ENCODE results near the gene VWA5B1.
"Not testable (repeated sequence)": the region's sequence is repeated elsewhere in the genome, so short reads cannot be mapped to it uniquely, and the experiment has no call there.

VWA5B1 gene

GRCh38 chr1:20290624-20291597 lies at the start of gene VWA5B1:
TSS of gene VWA5B1 (plus strand) at chr1:20290875. CDS start at chr1:20310602, 19,727 bp downstream.
- no peak for DNase-seq (ENCODE audit: low spot score)

GRCh38 chr1:20242890-20243479 lies 47.7 kb upstream of the VWA5B1 start:
- DNase-seq (ENCODE audit: low spot score): no peak

- DNase-seq (ENCODE audit: low spot score): no peak
These were observed 41.6 kb upstream of the VWA5B1 start for GRCh38 chr1:20248971-20249612.

GRCh38 chr1:20250340-20250989 lies 40.2 kb upstream of the VWA5B1 start:
- DNase-seq (ENCODE audit: low spot score): no peak

GRCh38 chr1:20252587-20252986 lies 38.1 kb upstream of the VWA5B1 start:
- DNase-seq (ENCODE audit: low spot score): no peak

- no peak for DNase-seq (ENCODE audit: low spot score)
These were observed 35.0 kb upstream of the VWA5B1 start for GRCh38 chr1:20255666-20256065.

- no peak for DNase-seq (ENCODE audit: low spot score)
These were observed 31.0 kb upstream of the VWA5B1 start for GRCh38 chr1:20259646-20260045.

GRCh38 chr1:20261095-20261494 lies 29.6 kb upstream of the VWA5B1 start:
- DNase-seq (ENCODE audit: low spot score): no peak

- DNase-seq (ENCODE audit: low spot score): no peak
These were observed 27.7 kb upstream of the VWA5B1 start for GRCh38 chr1:20262810-20263534.

- DNase-seq (ENCODE audit: low spot score): no peak
These were observed 25.4 kb upstream of the VWA5B1 start for GRCh38 chr1:20265250-20265649.

- no peak for DNase-seq (ENCODE audit: low spot score)
These were observed 24.5 kb upstream of the VWA5B1 start for GRCh38 chr1:20266141-20266540.

GRCh38 chr1:20266642-20267041 lies 24.0 kb upstream of the VWA5B1 start:
- no peak for DNase-seq (ENCODE audit: low spot score)

GRCh38 chr1:20271498-20272400 lies 18.9 kb upstream of the VWA5B1 start:
- DNase-seq (ENCODE audit: low spot score): peak; percentile 9

GRCh38 chr1:20273716-20274115 lies 17.0 kb upstream of the VWA5B1 start:
- DNase-seq (ENCODE audit: low spot score): not testable (repeated sequence)

GRCh38 chr1:20275319-20275925 lies 15.3 kb upstream of the VWA5B1 start:
- DNase-seq (ENCODE audit: low spot score): no peak

- DNase-seq (ENCODE audit: low spot score): no peak
These were observed 14.1 kb upstream of the VWA5B1 start for GRCh38 chr1:20276485-20277159.

GRCh38 chr1:20278692-20279130 lies 12.0 kb upstream of the VWA5B1 start:
- DNase-seq (ENCODE audit: low spot score): peak; percentile 13

GRCh38 chr1:20279509-20279908 lies 11.2 kb upstream of the VWA5B1 start:
- DNase-seq (ENCODE audit: low spot score): no peak

GRCh38 chr1:20280341-20280740 lies 10.3 kb upstream of the VWA5B1 start:
- no peak for DNase-seq (ENCODE audit: low spot score)

Data from NAMALWA (cell line).